Inferior parietal cortex (tissue), 1 donor: ENCODE measurements around the gene ERICH4.

Experiments
- DNase-seq: peaks from one replicate; pipeline ENCODE4 v3.0.0-alpha.2; 2016; ENCODE audit errors: extremely low spot score

Gene ERICH4

DNA sequence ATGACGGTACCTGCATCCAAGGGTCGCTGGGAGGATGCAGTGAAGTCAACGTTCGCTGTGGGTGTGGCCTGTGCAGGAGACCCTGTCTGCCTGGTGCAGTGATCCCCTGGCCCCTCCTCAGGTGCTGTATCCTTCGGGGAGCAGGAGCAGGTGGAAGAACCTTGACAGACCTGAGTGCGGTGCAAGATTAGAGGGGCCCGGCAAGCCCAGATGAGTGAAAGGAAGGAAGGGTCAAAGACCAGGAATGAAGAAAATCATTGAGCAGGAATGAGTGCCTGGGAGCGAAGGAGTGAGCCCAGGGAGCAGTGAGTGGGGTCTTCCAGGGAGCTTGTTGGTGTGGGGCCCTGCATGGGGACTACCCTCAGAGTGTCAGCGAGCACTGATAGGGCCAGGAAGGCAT lies 28.5 kb upstream of the ERICH4 start:
- no peak for DNase-seq

GRCh38 chr19:41415154-41415571 lies 27.8 kb upstream of the ERICH4 start:
- DNase-seq, result no peak

GRCh38 chr19:41416194-41416674 lies 26.7 kb upstream of the ERICH4 start:
- DNase-seq, result no peak

DNA sequence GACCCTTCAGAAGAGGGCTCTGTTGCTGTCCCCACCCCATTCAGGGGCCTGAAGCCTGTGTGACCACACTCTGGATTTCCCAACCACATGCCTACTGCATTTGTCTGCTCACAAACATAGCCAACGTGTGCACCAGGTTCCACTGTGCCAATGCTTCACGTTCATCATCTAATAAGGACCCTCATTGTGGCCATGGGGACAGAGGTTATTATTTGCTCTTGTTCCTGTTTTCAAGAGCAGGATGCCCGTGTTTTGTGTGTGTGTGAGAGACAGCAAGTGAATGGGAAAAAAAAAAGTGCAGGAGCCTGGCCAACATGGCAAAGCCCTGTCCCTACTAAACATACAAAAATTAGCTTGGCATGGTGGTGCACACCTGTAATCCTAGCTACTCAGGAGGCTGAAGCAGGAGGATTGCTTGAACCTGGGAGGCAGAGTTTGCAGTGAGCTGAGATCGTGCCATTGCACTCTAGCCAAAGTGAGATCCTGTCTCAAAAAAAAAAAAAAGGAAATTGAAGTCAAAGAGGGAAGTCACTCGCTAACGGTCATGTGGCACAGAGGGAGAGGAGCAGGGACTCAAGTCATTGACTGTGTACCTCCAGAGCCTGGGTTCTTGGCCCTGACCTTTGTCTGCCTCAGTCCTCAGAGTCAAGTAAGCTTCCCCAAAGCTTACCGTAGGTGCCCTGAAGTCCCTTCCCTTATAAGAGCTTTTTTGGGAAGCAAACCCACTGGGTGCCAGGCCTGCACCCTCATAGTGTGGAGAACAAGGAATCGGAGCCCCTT lies 22.7 kb upstream of the ERICH4 start:
- no peak for DNase-seq

DNA sequence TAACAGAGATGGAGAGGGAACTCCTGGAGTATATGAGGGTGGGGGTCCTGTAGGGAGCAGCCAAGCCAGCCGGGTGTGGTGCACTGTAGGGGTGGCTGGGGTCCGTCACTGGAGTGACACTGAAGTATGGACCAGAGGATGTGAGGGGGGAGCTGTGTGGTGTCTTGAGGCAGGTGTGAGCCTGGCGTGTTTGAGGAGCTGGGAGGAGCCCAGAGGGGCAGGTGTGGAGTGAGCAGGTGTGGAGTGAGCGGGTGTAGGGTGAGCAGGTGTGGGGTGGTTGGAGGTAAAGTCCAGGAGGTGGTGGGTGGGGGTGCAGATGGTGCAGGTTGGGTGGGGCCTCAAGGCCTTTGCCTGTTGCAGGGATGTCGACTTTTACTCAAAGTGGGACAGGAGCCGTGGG lies 21.6 kb upstream of the ERICH4 start:
- DNase-seq, result no peak

GRCh38 chr19:41421973-41422372 lies 21.0 kb upstream of the ERICH4 start:
- no peak for DNase-seq

DNA sequence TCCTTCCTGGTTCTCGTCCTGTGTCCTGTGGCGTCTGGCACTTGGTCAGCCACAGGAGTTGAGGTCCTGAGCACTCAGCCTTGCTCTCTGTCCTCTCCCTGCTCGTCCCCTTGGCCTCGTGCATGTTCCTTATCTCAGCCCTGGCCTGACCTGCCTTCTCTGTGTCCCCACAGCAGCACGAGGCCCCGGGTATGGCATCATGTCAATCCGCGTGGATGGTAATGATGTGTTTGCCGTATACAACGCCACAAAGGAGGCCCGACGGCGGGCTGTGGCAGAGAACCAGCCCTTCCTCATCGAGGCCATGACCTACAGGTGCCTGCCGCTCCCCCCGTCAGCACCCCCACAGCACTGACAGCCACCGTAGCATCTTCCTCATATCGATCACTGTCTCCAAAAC lies 20.5 kb upstream of the ERICH4 start:
- DNase-seq, result no peak

DNA sequence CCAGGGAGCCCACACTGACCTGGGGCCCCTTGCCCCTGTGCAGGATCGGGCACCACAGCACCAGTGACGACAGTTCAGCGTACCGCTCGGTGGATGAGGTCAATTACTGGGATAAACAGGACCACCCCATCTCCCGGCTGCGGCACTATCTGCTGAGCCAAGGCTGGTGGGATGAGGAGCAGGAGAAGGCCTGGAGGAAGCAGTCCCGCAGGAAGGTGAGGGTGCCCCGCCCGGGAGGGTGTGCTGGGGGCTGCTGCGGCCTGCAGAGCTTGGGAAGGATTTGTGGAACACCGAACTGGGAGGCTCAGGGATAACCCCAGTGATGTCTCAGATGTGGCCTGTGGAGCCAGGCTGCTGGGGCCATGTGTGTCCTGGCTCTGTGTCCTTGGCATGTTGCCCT lies 20.0 kb upstream of the ERICH4 start:
- DNase-seq, result no peak

- DNase-seq, result no peak
These were observed 18.4 kb upstream of the ERICH4 start for GRCh38 chr19:41424335-41425173.

GRCh38 chr19:41425174-41426115 lies 17.5 kb upstream of the ERICH4 start:
- DNase-seq, result no peak

GRCh38 chr19:41426116-41426841 lies 16.7 kb upstream of the ERICH4 start:
- DNase-seq, result no peak

GRCh38 chr19:41426952-41427646 lies 15.9 kb upstream of the ERICH4 start, which contains the start of gene B3GNT8:
TSS of gene B3GNT8 (minus strand) at chr19:41427374. CDS start at chr19:41426778, 596 bp downstream.
- no peak for DNase-seq

DNA sequence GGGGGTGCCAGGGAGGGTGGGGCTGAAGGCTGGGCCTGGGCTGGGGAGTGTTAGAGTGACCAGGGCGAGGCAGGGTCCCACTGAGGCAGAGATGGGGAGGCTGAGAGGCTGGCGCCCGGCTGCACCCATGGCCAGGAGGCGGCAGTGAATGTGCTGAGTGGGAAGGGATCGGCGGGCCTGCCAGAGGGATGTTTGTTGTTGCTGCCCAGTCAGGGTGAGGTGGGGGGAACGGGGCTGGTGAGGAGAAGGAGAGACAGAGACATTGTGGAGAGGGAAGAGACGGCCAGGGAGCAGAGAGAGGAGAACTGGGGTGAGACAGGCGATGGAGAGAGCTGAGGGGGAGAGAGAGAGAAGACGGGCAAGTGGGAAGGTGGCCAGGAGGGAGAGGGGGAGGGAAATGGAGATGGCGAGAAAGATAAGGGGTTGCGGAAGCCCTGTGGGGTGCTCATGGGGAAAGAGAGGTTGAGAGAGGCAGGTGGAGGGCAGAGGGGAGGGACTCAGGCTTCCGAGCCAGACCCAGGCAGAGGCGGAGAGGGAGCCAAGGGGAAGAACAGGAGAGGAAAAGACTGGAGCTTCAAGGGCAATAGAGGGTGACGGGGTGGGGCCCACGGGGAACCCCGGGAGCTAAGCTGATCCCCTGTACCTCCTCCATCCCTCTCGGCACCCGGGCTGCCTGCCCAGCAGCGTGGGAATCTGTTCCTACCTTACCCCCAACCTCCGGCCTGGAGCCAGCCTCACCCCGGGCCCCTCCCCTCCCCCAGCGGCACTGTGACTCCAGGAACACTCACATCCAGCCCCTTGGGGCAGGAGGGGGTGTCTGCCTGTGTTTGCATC lies 15.1 kb upstream of the ERICH4 start:
- DNase-seq, result no peak

GRCh38 chr19:41428481-41428859 lies 14.5 kb upstream of the ERICH4 start:
- no peak for DNase-seq

GRCh38 chr19:41430922-41431321 lies 12.0 kb upstream of the ERICH4 start:
- no peak for DNase-seq

GRCh38 chr19:41431426-41432386 lies 11.2 kb upstream of the ERICH4 start:
- no peak for DNase-seq

- DNase-seq, result no peak
These were observed 9.8 kb upstream of the ERICH4 start for GRCh38 chr19:41433171-41433570.

DNA sequence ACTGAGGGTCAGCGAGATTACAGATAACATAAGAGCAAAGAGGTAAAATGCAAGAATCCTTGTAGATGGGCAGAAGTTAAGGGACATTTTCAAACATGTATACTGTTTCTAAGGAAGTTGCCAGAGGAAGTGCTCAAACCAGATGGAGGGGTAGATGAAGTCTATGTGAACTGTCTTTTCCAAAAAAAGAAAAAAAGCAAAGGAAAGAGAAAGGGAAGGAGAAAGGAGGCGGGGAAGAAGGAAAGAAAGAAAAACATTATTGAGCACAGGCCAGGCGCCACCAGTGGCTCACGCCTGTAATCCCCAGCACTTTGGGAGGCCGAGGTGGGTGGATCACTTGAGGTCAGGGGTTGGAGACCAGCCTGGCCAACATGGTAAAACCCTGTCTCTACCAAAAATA lies 8.5 kb upstream of the ERICH4 start:
- no peak for DNase-seq
